Spinal cord (tissue), 10 donors: ENCODE data around the gene PUM1. TPM values are rescaled to one million over a fixed set of nuclear protein-coding genes. Genes with fewer than 3 reads are reported as not detected.
A peak's percentile ranks its signal among the peaks of the same experiment; 100 is the strongest.

Source experiments
- DNase-seq, 6 donors: peaks; one replicate each; pipeline versions ENCODE4 v3.0.0 to v3.0.0-alpha.2; 2013 to 2015; ENCODE audit warnings: low spot score in 6 of 6, low read depth in 4 of 6
- H3K27ac ChIP-seq: one replicate; pipeline ENCODE4 v1.5.1; 2013; ENCODE audit warnings: low read depth, low read length, control low read depth
- H3K27me3 ChIP-seq: one replicate; pipeline ENCODE4 v1.6.1; 2013; ENCODE audit warnings: low read length; ENCODE audit not compliant: control insufficient read depth, insufficient read depth
- H3K36me3 ChIP-seq: one replicate; pipeline ENCODE4 v1.6.1; 2013; ENCODE audit warnings: low read length; ENCODE audit not compliant: control insufficient read depth, insufficient read depth
- H3K4me1 ChIP-seq: one replicate; pipeline ENCODE4 v1.6.1; 2013; ENCODE audit warnings: low read length; ENCODE audit not compliant: control insufficient read depth, insufficient read depth
- H3K4me3 ChIP-seq: one replicate; pipeline ENCODE4 v1.5.1; 2013; ENCODE audit warnings: low read depth, low read length, control low read depth
- H3K9me3 ChIP-seq: one replicate; pipeline ENCODE4 v1.6.1; 2013; ENCODE audit warnings: low read length; ENCODE audit not compliant: control insufficient read depth, insufficient read depth
- WGBS: methylation state at CpG from one replicate; pipeline ENCODE4 v1.1.5; 2013; ENCODE audit warnings: missing lambda C conversion rate; ENCODE audit not compliant: insufficient coverage; 5-methylcytosine and 5-hydroxymethylcytosine counted together
- polyA plus RNA-seq, 2 donors: library from polyadenylated mRNA; unstranded; fragments of 120-200 nt; gene quantifications; one replicate each; pipeline ENCODE4 v1.2.1, GENCODE V29; 2013; ENCODE audit not compliant: insufficient read length in 2 of 2
- total RNA-seq, 2 donors: library from RNA; depleted of rRNA in 1 of 2; stranded (reverse); fragments of 120-200 nt in 1 of 2; fragments of >200 nt in 1 of 2; gene quantifications; one replicate each; pipeline versions ENCODE4 v1.2.3 to v1.2.4, GENCODE V29; 2013 to 2014
- donor health status: healthy.

PUM1 gene
- total and polyA plus RNA-seq, 4 donors, result 65.1 to 96.0 (median 78.1) TPM

DNA sequence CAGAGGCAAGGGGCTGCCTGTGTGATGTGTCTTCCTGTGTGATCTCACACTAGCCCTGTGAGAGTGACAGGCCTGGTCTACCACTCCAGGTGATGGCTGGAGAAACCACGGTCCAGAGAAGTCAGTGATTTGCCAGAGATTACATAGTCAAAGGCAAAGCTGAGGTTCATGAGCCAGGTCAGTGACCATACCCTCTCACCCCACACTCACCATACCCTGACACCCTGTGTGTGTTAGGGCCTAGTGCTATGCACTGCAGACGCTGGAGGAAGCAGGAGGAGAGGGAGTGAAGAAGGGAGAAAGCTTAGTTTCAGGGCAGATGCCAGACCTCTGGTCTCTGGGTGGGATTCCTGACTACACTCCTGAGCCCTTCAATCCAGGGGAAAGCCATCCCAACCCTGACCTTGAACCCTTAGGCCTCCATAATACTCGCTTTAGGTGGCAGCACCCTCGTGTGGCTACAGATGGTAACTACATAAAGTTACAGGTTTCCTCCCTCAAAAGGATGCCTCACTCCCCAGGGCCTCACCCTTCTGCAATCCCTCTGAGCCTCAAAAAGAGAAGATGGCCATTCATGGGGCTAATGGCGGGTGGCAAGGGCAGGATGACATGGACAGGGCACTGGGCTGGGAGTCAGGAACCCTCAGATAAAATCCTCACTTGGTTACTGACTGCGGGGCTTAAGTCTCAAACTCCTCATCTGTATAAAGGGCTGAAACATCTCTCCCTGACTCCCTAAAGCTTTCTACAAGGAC, 136.2 kb downstream of the PUM1 start:
- no peak overlapping the region for H3K27ac ChIP-seq

DNA sequence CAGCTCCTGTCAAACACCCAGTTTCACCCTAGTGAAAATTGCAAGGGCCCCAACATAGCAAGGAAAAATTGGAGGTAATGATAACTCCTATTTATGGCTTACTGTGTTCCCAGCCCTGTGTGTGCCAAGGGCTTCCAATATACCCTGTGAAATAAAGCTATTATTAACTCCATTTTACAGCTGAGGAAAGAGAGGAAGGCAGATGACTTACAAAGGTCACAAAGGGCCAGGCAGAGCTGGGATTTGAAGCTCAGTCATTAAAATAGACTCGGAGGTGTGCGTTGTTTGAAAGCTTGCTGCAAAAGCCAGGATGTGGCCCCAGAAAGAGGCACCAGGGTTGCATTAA, 136.8 kb downstream of the PUM1 start:
- WGBS, result 91% methylated on average over 2 of the region's 2 CpGs
- Histone ChIP-seq H3K4me3 (no peak overlapping the region), H3K4me1 (peaks cover 7% of the 10 kb centered on the region), H3K27ac (no peak overlapping the region), H3K36me3 (peaks cover 18% of the 10 kb centered on the region), H3K9me3 (no peaks in the 10 kb centered on the region), H3K27me3 (no peaks in the 10 kb centered on the region)
- no peak for DNase-seq

More for the DNA sequence above, 136.2 kb downstream of the PUM1 start:
- Histone ChIP-seq H3K4me3 (no peak overlapping the region), H3K27me3 (no peaks in the 10 kb centered on the region), H3K4me1 (peaks cover 7% of the 10 kb centered on the region), H3K36me3 (peaks cover 20% of the 10 kb centered on the region), H3K9me3 (no peaks in the 10 kb centered on the region)
- DNase-seq, result peak in 2 of 6 donors; percentile 53 to 67
- 31% methylated on average over 4 of the region's 6 CpGs for WGBS

DNA sequence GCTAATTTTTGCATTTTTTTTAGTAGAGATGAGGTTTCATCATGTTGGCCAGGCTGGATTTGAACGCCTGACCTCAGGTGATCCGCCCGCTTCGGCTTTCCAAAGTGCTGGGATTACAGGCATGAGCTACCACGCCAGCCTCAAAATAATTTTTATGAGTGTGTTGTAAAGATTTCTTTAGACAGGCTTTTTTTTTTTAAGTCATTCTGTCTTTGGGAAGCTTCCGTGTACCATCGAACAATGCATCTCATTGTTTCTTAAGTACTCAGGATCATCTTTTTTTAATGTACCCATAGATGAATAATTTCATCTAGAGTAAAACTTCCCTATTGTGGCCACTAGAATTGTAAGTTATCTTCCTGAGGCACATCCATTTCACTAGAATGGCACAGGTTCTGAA, 137.3 kb downstream of the PUM1 start:
- no CpG with 5 or more reads among the region's 7 CpGs for whole genome bisulfite sequencing
- no peaks in the 10 kb centered on the region for H3K9me3 ChIP-seq
- H3K4me3 ChIP-seq, result no peak overlapping the region
- peaks cover 7% of the 10 kb centered on the region for H3K4me1 ChIP-seq
- DNase-seq, result no peak
- peaks cover 12% of the 10 kb centered on the region for H3K36me3 ChIP-seq
- H3K27me3 ChIP-seq, result no peaks in the 10 kb centered on the region
- H3K27ac ChIP-seq, result no peak overlapping the region

DNA sequence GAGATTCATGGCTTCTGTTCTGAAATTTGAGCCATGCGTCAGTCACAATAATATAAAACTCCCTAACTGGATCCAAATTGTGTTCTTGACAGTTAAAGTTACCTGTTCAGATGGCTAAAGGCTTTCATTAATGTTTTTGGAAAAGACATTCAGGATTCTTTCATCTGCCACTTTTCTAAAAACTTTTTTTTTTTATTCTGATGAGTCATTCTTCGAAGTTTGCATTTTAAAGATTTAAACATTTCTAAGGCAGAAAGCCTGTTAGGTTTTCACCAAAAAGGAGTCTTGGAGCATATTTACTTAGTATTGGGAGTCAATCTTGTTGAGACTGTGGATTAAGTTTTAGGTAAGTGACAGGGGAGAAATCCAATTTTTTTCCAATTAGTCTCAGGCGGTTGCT, 138.1 kb downstream of the PUM1 start:
- Histone ChIP-seq H3K27ac (no peak overlapping the region), H3K36me3 (peaks cover 9% of the 10 kb centered on the region), H3K4me1 (peaks cover 7% of the 10 kb centered on the region), H3K9me3 (no peaks in the 10 kb centered on the region), H3K27me3 (no peaks in the 10 kb centered on the region), H3K4me3 (no peak overlapping the region)
- DNase-seq, result no peak
- WGBS, result 40% methylated on average over 1 of the region's 3 CpGs

DNA sequence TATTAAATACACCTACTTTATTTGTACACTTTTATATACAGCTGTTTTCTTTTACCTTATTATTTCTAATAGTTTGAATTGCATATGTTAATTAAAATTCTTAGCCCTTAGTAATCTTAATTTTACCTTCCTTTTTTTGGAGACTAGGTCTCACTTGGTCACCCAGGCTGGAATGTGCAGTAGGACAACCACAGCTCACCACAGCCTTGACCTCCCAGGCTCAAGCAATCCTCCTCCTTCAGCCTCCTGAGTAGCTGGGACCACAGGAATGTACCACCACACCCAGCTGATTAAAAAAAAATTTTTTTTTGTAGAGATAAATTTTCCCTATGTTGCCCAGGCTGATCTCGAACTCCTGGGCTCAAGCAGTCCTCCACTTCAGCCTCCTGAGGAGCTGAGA, 141.9 kb downstream of the PUM1 start:
- Histone ChIP-seq H3K4me3 (no peak overlapping the region), H3K36me3 (no peaks in the 10 kb centered on the region), H3K27me3 (no peaks in the 10 kb centered on the region), H3K4me1 (no peaks in the 10 kb centered on the region), H3K27ac (no peak overlapping the region), H3K9me3 (no peaks in the 10 kb centered on the region)
- no peak for DNase-seq
- no CpG with 5 or more reads among the region's 1 CpG for WGBS

DNA sequence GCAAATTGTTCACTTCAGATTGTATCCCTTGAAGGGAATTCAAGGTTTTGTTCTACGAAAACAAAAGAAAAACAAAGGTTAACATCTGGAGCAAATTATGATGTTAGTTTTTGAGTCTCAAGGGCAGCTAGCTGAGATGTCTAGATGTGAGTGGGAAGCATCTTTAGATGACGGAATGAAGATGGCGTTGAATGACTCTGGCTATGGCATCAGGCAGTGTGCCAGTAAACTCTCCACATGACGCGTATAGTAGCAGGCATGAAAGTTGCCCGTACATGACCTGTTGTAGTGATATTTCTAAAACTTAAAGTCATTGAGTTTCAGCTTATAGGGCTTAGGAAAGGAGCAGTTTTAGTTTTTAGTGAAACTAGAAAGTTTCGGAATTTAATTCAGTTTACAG, 144.7 kb downstream of the PUM1 start:
- whole genome bisulfite sequencing, result 84% methylated on average over 6 of the region's 7 CpGs

DNA sequence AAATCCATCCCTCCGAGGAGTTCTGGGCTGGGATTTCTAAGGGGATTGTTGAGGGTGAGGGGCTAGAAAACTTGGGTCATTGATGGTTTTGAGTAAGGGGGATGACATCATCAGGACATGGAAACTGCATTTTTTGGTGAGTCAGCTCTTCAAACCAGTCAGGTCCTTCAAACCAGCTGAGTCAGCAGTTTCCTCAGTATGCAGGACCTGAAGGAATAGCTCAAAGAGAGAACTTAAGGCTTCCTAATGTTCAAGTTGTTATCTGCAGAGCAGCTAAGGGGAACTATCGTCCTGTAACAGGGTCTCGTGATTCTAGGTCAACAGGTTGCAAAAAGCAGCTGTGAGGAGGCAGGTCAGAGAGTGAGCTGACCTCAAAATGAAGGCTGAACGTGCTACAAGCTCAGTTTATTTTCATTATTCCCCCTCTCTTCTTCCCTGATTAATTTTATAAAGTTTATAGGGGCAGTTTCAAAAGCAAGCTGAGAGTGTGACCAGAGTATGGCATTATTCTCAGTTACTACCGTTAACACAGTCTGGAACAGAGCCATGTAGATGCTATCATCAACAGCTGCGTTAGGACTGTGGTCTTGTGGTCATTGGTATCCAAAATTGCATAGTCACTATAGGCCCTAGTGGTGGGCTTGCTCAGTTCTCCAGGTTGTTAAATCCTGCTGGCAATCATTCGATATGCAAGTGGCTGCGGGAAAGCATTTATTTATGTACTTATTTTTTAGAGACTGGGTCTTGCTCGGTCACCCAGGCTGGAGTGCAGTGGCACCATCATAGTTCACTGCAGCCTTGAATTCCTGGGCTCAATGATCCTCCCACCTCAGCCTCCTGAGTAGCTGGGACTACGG, 146.3 kb downstream of the PUM1 start:
- Histone ChIP-seq H3K27ac (no peak overlapping the region), H3K4me3 (no peak overlapping the region), H3K4me1 (no peaks in the 10 kb centered on the region), H3K27me3 (no peaks in the 10 kb centered on the region), H3K9me3 (no peaks in the 10 kb centered on the region), H3K36me3 (no peaks in the 10 kb centered on the region)
- no peak for DNase-seq
- WGBS, result 97% methylated on average over 3 of the region's 10 CpGs

More for the DNA sequence above, 144.7 kb downstream of the PUM1 start:
- Histone ChIP-seq H3K27ac (no peak overlapping the region), H3K36me3 (no peaks in the 10 kb centered on the region), H3K4me3 (no peak overlapping the region), H3K9me3 (no peaks in the 10 kb centered on the region), H3K27me3 (no peaks in the 10 kb centered on the region), H3K4me1 (no peaks in the 10 kb centered on the region)
- DNase-seq, result no peak

DNA sequence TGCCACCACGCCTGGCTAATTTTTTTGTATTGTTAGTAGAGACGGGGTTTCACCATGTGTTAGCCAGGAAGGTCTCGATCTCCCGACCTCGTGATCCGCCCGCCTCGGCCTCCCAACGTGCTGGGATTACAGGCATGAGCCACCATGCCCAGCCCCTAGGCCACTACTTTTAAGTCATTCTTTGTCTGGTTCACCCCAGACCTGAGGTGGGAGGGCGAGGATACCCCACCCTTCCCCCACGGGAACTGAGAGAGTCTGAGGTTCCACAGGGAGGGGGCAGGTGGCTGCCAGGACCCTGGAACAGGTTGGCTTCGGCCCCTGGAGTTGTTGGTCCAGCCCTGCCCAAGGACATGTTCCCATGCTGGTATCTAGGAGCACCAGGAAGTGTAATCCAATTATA, 149.2 kb downstream of the PUM1 start:
- no peak for DNase-seq
- Histone ChIP-seq H3K36me3 (no peaks in the 10 kb centered on the region), H3K9me3 (no peaks in the 10 kb centered on the region), H3K4me1 (peaks cover 3% of the 10 kb centered on the region), H3K27me3 (no peaks in the 10 kb centered on the region), H3K4me3 (no peak overlapping the region), H3K27ac (no peak overlapping the region)
- no CpG with 5 or more reads among the region's 12 CpGs for WGBS

DNA sequence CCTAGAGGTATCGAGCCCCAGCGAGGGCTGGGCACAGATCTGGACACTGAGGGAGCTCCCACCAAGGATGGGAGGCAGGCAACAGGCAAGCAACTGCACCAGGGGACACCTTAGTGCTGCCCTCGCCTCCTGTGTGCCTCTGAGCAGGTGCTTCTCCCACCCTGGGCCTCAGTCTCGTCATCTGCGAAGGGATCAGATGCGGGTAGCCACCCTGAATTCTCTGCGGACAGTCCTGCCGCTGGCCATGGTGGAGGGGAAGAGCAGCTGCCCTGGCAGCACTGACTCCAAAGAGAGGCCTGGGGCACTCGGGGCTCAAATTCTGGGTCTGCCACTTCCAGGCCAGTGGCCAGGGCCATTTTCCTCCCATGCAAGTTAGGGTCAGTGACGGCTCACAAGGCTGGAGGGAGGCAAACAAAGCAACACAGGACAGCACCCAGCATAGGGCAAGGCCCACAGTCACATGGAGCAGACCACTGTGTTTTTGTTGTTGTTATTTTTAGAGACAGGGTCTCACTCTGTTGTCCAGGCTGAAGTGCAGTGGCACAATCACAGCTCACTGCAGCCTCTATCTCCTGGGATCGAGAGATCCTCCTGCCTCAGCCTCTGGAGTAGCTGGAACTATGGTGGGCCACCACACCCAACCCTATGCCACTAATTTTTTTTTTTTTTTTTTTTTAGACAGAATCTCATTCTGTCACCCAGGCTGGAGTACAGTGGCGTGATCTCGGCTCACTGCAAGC, 149.9 kb downstream of the PUM1 start:
- H3K4me1 ChIP-seq, result peaks cover 8% of the 10 kb centered on the region
- no peak overlapping the region for H3K27ac ChIP-seq
- H3K9me3 ChIP-seq, result no peaks in the 10 kb centered on the region
- H3K36me3 ChIP-seq, result no peaks in the 10 kb centered on the region
- no peak overlapping the region for H3K4me3 ChIP-seq
- H3K27me3 ChIP-seq, result no peaks in the 10 kb centered on the region
- 93% methylated on average over 9 of the region's 13 CpGs for WGBS
- no peak for DNase-seq
